Tibial nerve (tissue), 4 donors: Measurements from ENCODE around the gene OCRL. TPM values are rescaled to one million over a fixed set of nuclear protein-coding genes. Genes with fewer than 3 reads are reported as not detected.

ENCODE experiments used
- DNase-seq, 2 donors: peaks; one replicate each; pipeline ENCODE4 v3.0.0-alpha.2; 2019; ENCODE audit warnings: low spot score in 2 of 2
- H3K27ac ChIP-seq, 4 donors: fragments of 200-600 bp; sonication (generic) in 3 of 4; one replicate each; pipeline ENCODE4 v1.5.1; 2017 to 2019; ENCODE audit warnings: mild to moderate bottlenecking in 1 of 4
- H3K27me3 ChIP-seq, 2 donors: fragments of 200-600 bp; sonication (generic) in 1 of 2; one replicate each; pipeline versions ENCODE4 v1.5.1 to v1.6.0; 2017 to 2019
- H3K36me3 ChIP-seq, 3 donors: fragments of 200-600 bp; sonication (generic); one replicate each; pipeline ENCODE4 v1.5.1; 2018 to 2019
- H3K4me1 ChIP-seq, 4 donors: fragments of 200-600 bp; sonication (generic) in 3 of 4; one replicate each; pipeline ENCODE4 v1.5.1; 2017 to 2019
- H3K4me3 ChIP-seq, 4 donors: fragments of 200-600 bp; sonication (generic) in 3 of 4; one replicate each; pipeline ENCODE4 v1.5.1; 2017 to 2019; ENCODE audit warnings: mild to moderate bottlenecking in 1 of 4, moderate library complexity in 1 of 4
- H3K9me3 ChIP-seq, 4 donors: fragments of 200-600 bp; sonication (generic) in 3 of 4; one replicate each; pipeline ENCODE4 v1.5.1; 2017 to 2019
- EP300 ChIP-seq, 2 donors: sonication (generic); formaldehyde crosslinking; IDR thresholded peaks; one replicate each; pipeline ENCODE4 v1.6.1; 2017; ENCODE audit warnings: antibody characterized with exemption in 2 of 2, mild to moderate bottlenecking in 1 of 2
- POLR2A ChIP-seq, 2 donors: fragments of 450-650 bp; IDR thresholded peaks; one replicate each; pipeline ENCODE4 v1.6.1; 2017; ENCODE audit warnings: antibody characterized with exemption in 2 of 2, mild to moderate bottlenecking in 2 of 2, moderate library complexity in 2 of 2
- WGBS, 2 donors: methylation state at CpG; one replicate each; pipeline ENCODE4 v1.1.5; 2018; 5-methylcytosine and 5-hydroxymethylcytosine counted together
- small RNA-seq: library from RNA; depleted of rRNA; stranded (forward); fragments of <200 nt; gene quantifications from one replicate; pipeline ENCODE3, GENCODE V24; 2016
- total RNA-seq, 4 donors: library from RNA; depleted of rRNA; stranded (reverse); fragments of >200 nt; gene quantifications; one replicate each; pipeline ENCODE4 v1.1.0, GENCODE V29; 2016
- TF ChIP-seq, protein P1 (sequence below), 5 experiments: fragments of 200-600 bp in 3 of 5; fragments of 450-650 bp in 2 of 5; sonication (generic) in 3 of 5; IDR thresholded peaks; one replicate each; pipeline ENCODE4 v1.5.1; 2016 to 2019; ENCODE audit warnings: antibody characterized with exemption in 5 of 5, mild to moderate bottlenecking in 3 of 5, moderate library complexity in 2 of 5

OCRL gene
- total RNA-seq, 4 donors from 2014 or later, result 14.7 to 23.0 (median 22.6) TPM

DNA sequence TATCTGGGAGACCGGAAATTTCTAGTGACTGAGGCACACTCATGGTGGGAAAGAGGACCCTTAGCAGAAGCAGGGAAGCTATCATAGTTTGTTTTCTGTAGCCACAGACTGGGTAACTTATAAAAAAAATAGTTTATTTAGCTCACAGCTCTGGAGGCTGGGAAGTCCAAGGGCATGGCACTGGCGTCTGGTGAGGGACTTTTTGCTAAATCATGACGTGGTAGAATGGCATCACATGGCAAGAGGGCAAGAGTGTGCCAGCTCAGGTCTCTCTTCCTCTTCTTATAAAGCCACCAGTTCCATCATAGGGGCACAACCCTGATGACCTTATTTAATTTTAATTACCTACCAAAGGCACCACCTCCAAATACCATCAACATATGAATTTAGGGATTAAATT, 101.4 kb downstream of the OCRL start:
- Histone ChIP-seq H3K27me3 (peaks cover 0 to 6% of the 10 kb centered on the region in 2 donors), H3K27ac (no peak overlapping the region), H3K36me3 (no peaks in the 10 kb centered on the region), H3K9me3 (no peaks in the 10 kb centered on the region), H3K4me1 (no peaks in the 10 kb centered on the region), H3K4me3 (no peak overlapping the region)
- WGBS, 2 donors, result 71 to 85% methylated on average over 3 of the region's 3 CpGs
- DNase-seq, result no peak
- TF ChIP-seq EP300 (IDR thresholded peaks at IDR 0.05) (no peak), POLR2A (IDR thresholded peaks at IDR 0.05) (no peak)

DNA sequence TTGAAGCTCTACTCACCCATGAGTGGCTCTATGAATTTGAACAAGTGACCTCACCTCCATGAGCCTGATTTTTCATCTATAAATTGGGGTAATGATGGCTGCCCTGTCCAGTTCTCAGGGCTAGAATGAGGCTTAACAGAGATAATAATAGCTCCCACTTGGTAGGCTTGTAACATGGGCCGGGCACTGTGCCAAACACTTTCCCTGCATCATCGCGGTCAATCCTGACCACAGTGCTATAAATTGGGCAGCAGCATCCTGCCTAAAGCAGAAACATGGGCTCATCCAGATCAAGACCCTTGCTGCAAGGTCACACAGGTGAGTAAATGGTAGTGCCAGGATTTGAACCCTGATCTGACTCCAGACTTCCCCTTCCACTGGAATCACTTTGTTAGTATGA, 101.9 kb downstream of the OCRL start:
- TF ChIP-seq POLR2A (IDR thresholded peaks at IDR 0.05), result no peak
- TF ChIP-seq, protein P1, sequence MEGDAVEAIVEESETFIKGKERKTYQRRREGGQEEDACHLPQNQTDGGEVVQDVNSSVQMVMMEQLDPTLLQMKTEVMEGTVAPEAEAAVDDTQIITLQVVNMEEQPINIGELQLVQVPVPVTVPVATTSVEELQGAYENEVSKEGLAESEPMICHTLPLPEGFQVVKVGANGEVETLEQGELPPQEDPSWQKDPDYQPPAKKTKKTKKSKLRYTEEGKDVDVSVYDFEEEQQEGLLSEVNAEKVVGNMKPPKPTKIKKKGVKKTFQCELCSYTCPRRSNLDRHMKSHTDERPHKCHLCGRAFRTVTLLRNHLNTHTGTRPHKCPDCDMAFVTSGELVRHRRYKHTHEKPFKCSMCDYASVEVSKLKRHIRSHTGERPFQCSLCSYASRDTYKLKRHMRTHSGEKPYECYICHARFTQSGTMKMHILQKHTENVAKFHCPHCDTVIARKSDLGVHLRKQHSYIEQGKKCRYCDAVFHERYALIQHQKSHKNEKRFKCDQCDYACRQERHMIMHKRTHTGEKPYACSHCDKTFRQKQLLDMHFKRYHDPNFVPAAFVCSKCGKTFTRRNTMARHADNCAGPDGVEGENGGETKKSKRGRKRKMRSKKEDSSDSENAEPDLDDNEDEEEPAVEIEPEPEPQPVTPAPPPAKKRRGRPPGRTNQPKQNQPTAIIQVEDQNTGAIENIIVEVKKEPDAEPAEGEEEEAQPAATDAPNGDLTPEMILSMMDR (IDR thresholded peaks at IDR 0.05), result no peak
- TF ChIP-seq EP300 (IDR thresholded peaks at IDR 0.05), result no peak
- no peak for DNase-seq
- H3K36me3 ChIP-seq, result no peaks in the 10 kb centered on the region
- no peaks in the 10 kb centered on the region for H3K9me3 ChIP-seq
- H3K27ac ChIP-seq, result no peak overlapping the region
- no peaks in the 10 kb centered on the region for H3K4me1 ChIP-seq
- H3K4me3 ChIP-seq, result no peak overlapping the region
- 63 to 67% methylated on average over 3 of the region's 3 CpGs for WGBS, 2 donors
- H3K27me3 ChIP-seq, result peaks cover 0 to 6% of the 10 kb centered on the region in 2 donors

Small RNA genes lying within 50 kb of the gene (small RNA-seq; reads per million reads assigned to genes)
- not detected for gene RF01169

Other genes starting within 250 kb of the OCRL start
- 10 to 100 TPM; 35.7 to 42.9 (median 39.1) TPM for gene SMARCA1, start 16.8 kb upstream of the OCRL start, total RNA-seq
- under 1 TPM in 3 of 4 donors, not detected in 1; 0.20 to 0.60 (median 0.21) TPM for gene APLN, start 114.7 kb downstream of the OCRL start, total RNA-seq
- gene XPNPEP2, start 198.7 kb downstream of the OCRL start, total RNA-seq, result 10 to 100 TPM in 1 of 4 donors, 1 to 10 TPM in 2, under 1 TPM in 1; 0.87 to 10.0 (median 5.2) TPM
- 10 to 100 TPM; 10.4 to 20.4 (median 15.0) TPM for gene SASH3, start 239.7 kb downstream of the OCRL start, total RNA-seq